CD4-positive, alpha-beta T cell treated with Interleukin-17A for 4 hours (primary cell): ENCODE data around the gene SULT2B1.

Source experiments
- DNase-seq: peaks from one replicate; pipeline ENCODE4 v3.0.0-alpha.2; 2020; ENCODE audit warnings: mixed read lengths

SULT2B1 gene

DNA sequence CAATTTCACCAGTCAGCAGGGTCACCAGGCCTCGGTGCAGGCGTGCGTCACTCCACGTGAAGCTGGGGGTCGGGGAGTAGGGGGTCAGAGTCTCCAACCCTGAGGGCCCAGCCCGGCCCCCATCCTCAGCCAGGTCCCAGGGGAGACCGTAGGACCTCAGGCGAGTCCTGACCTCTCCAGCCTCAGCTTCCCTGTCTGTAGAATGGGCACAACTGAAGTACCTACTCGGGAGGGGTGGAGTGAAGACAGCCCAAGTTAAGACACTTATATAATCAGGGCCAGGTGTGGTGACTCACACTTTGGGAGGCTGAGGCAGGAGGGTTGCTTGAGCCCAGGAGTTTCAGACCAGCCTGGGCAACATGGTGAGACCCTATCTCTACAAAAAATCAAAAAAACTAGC lies 51.9 kb downstream of the SULT2B1 start:
- no peak for DNase-seq

DNA sequence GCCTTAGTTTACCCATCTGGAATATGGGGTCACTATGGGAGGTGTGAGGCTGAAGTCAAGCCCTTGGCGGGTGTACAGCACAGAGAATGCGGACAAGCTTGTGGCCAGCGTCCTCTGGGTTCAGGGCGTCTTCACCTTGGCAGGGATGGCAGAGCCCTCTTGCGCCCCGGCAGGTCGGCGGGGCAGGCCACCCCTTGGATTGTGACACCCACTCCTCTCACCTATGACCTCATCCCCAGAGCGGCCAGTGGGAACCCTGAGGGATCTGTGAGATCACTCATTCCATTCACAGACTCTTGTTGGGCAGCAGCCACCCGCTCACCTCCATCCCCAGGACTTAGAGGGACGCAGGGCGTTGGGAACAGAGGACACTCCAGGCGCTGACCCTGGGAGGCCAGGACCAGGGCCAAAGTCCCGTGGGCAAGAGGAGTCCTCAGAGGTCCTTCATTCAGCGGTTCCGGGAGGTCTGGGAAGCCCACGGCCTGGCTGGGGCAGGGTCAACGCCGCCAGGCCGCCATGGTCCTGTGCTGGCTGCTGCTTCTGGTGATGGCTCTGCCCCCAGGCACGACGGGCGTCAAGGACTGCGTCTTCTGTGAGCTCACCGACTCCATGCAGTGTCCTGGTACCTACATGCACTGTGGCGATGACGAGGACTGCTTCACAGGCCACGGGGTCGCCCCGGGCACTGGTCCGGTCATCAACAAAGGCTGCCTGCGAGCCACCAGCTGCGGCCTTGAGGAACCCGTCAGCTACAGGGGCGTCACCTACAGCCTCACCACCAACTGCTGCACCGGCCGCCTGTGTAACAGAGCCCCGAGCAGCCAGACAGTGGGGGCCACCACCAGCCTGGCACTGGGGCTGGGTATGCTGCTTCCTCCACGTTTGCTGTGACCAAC lies 54.7 kb downstream of the SULT2B1 start, which contains the start of gene SPACA4:
Gene SPACA4 (plus strand): TSS at position 280 of the 896 bp plus-strand sequence. CDS start 237 bp downstream, at position 517.
- no peak for DNase-seq

DNA sequence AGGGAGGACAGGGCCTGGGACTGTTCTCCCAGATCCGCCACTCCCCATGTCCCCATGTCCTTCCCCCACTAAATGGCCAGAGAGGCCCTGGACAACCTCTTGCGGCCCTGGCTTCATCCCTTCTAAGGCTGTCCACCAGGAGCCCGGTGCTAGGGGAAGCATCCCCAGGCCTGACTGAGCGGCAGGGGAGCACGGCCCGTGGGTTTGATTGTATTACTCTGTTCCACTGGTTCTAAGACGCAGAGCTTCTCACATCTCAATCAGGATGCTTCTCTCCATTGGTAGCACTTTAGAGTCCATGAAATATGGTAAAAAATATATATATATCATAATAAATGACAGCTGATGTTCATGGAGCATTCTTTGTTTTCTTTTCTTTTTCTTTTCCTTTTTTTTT lies 55.4 kb downstream of the SULT2B1 start:
- DNase-seq: no peak

DNA sequence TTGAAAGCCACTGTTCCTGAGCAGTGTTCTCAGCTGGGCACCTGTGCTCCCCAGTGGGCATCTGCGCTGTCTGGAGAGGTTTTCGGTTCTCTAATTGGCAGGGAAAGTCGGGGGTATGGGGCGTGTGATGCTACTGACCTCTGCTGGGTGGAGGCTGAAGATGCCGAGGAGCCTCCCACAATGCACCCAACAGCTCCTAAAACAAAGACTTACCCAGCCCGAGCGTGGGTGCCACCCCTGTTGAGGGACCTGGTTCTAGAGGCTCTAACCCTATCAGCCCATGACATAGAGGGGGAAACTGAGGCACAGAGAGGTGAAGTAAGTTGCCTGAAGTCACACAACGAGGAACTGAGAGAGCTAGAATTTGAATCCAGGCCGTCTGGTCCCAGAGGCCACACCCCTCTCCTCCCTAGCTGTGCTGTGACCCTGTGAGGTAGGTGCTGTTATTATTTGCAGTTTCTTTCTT lies 56.9 kb downstream of the SULT2B1 start:
- DNase-seq: peak; percentile 75

DNA sequence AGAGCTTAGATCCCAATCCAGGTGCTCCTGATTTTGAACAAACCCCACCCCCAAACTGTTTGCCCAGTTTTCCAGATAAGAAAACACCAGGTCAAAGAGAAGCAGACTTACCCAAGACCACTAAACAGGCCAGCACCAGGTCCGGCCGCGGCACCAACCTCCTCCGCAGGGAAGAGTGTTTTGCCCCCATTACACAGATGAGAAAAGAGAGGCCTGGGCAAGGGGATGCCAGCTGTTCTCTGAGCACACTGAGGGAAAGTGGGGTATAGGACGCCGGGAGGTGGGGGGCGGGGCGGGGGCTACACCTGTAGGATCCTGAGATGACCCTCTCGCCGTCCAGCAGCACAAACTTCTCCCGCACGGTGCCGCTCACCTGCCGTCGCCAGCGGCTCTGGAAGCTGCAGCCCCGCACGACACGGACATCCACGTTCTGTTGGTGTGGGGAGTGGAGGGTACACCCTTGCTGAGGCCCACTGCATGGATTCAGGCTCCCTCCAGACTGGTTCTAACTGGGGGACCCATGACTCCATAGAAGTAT lies 57.7 kb downstream of the SULT2B1 start:
- DNase-seq: no peak

DNA sequence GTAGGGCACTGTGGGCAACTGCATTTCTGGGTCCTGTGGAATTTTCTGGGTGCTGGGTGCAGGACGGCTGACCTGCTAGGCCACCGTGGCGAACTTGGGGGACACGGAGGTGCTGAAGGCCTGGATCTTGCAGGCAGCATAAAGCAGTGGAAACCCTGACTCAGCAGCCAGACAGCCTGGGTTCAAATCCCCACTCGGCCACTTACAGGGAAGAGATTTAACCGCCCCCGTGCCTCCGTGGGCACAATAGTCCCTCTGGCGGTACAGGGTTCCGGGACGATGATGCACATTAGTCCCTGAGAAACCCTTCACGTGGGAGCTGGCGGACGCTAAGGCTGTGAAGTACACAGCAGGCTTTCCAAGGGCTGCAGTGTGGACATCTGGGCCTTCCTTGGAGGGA lies 59.9 kb downstream of the SULT2B1 start:
- no peak for DNase-seq

DNA sequence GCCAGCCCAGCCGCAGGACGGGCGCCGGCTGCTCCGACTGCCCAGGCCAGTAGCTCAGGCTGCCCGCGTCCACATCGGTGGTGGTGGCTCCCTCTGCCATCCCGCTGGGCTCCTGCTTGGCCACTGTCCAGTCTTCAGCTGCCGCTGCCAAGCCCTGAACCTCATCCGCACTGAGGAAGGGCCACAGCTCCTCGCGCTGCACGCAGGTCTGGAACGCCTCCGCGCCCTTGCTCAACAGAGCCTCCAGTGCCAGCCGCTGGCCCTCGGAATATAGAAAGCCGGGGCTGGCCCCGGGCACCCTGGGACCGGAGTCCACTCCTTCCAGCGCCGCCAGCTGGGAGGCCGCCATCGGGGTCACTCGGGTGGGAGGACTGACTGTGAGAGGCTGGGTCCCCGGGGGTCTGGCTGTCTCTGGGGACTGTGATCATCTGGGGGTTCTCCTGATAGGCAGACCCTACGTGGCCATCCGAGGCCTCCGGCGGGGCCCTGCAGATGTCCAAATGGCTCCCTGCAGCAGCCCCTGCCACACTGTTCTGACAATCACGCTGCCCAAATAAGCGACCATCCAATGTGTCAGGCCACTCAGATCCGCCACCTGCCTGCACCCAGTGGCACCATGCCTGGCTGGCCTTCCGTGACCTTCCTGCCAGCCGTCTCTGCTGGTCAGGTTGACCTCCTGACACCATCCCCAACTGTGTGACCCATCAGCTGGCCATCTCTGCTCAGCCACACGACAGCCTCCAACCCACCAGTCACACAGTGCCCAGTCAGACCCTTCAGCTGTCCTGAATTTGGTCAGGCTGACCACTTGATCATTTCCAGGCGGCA lies 61.3 kb downstream of the SULT2B1 start:
- no peak for DNase-seq

DNA sequence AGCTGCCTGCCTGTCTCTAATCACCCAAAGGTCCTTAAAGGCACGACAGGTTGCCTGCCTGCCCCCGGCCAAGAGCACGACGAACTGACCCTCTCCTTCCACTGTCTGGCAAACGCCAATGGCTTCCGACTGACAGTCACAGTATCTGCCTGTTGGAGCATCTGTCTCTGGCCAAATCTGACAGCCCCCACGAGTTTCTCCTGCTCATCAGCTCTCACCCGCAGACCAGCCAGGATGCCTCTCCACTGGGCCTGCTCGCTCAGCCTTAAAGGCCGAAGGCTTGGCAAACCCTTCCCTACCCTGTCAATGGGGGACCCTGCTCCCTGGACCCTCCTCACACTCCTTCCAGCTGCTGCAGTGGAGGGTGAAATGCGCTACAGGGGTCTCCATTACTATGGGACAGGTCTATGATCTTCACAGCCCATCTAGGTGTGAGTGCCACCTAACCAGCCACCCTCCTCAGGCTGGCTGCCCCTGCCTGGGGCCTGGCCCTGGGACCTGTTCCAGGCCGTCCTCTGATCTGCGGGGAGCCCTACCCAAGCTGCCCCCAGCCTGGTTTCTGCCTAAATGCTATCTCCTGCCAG lies 62.0 kb downstream of the SULT2B1 start:
- DNase-seq: no peak

DNA sequence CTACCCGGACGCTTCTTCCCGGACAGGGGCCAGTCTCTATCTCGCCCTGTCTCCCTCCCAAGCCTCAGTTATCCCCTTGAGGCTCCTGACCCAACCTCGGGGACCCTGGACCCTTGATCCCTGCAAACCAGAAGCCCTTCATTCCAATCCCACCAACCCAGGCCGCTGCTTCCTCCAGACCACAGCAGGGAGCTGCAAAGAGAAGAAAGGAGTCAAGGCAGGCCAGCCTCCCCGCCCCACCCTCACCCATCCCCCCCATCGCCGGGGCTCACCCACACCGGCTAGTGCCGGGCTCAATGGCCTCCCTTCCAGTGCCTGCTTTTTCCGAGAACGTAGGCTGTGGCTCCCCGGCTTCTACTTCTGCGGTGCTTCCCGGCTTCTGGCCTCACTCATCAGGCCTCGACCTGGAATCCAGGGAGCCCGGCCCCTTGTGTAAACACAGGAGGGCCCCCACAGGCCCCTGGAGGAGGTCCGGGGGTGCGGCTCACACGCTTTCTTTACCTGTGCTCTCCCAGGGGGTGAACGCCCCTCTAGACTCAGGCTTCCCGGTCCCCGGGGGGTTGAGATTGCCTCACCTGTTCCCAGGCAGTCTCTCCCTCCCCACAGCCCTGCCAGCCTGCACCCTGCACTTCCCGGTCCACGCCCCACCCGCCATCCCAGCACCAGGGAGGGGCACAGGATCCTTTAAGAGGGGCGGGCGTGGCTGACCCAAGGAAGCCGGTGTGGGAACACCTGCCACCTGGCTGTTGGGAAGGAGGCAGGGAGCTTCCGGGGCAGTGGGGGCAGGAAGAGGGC lies 62.7 kb downstream of the SULT2B1 start, which contains the start of gene FAM83E:
Gene FAM83E (minus strand): TSS at position 641 of the 795 bp plus-strand sequence. CDS start 1,704 bp downstream, outside the sequence.
- DNase-seq: no peak

DNA sequence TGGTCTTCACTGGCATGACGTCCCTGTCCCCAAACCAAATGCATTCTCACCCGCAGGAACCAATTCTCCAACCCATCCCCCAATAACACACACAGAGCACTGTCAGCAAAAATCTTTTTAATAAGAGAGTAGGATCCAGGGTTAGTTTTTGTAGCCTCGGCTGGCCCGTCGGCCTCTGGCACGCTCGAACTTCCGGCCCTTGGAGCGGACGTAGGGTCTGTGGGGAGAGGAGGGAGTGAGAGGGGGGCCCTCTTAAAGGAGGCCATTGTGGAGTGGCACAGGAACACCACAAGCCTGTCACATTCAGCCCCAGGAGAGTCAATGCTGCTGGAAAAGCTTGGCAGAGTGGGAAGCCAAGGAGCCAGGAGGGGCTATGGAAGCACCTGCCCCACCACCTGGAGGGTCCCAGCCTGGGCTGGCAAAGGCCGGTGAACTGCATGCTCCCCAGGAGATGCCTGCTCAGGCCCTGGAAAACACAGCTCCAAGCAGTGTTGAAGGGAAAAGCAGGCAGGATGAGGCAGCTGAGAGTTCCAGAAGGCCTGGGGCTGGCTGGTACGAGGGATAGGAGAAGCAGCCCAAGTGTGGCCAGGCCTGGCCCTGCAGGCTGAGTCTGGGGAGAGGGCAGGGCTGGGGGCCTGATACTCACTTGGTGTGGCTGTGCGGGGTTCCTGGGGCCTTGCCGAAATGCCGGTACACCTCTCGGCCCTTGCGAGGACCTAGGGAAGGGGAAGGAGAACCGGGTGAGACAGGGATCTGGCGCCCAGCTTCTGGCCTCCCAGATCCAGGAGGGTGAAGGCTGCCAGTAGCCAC lies 63.5 kb downstream of the SULT2B1 start:
- DNase-seq: no peak

DNA sequence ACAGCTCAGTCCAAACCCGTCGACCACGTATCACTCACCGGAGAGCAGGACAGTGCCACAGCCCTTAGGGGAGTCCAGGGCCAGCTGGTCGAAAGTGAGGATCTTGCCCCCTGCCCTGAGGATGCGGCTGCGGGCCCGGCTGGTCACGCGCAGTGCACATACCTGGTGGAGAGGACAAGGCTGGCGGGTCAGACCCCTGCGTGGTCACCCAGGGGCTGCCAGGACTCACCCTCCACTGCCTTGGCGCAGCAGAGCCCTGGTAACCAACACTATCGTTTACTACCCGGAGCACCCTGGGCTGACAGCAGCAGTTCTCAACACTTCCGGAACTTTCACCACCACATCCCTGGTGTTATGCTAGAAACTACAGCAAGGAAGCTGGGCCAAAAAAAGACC lies 64.1 kb downstream of the SULT2B1 start:
- DNase-seq: no peak

DNA sequence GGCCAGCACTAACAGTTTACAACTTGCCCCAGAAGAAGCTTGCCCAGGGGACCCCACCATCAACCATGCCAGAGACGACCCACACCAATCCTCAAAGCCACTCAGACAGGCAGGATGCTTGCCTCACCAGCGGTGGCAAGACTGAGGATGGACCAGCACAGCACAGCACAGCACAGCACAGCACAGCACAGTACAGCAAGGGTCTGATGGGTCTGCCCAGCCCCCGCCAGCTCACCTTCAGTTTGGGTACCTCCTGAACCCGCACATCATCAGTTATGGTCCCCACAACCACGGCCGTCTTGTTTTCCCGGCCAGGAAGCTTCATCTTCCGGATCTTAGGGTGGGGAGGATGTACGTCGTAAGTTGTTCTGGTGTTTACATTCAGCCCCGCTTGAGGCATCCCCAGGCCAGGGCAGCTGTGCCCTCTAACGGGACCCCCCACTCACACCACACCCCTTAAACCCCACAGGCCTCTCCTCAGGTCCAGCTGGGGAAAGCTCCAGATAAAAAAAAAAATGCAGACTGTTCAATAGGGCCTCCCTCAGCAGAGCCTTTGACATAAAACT lies 64.6 kb downstream of the SULT2B1 start:
- DNase-seq: no peak

DNA sequence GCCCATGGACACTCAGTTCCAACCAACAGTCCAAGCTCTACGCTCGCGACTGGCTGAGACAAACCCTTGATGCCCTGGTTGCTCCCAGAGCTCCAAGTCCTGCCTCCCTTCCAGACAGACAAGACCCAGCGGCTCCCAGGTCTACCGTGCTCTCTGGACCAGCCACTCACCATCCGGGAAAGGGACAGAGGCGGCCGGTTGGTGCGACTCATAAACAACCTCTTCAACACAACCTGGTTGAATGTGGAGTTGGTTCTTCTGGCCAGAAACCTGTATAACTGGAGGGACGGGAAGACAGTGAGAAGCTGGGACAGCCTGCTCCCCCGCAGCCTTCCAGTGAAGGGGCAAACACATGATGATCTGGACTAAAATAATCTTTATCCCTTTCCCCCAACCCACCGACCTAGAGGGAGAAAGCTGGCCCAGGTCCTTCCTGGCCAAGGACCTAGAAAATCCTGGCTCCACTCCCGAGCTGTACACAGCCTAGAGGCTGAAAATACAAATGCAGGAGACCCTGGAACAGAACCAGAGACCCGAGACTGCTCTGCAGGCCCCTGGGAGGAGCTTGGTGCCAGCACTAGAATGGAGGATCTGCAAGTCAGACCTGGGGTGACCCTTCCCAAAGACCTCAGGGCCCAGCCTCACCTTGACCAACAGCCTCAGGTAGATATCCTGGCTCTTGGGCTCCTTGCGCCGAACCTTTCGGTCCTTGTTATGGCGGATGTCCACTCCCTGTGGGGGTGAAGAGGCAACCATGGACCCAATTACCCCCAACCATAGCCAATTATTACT lies 65.4 kb downstream of the SULT2B1 start:
- no peak for DNase-seq

DNA sequence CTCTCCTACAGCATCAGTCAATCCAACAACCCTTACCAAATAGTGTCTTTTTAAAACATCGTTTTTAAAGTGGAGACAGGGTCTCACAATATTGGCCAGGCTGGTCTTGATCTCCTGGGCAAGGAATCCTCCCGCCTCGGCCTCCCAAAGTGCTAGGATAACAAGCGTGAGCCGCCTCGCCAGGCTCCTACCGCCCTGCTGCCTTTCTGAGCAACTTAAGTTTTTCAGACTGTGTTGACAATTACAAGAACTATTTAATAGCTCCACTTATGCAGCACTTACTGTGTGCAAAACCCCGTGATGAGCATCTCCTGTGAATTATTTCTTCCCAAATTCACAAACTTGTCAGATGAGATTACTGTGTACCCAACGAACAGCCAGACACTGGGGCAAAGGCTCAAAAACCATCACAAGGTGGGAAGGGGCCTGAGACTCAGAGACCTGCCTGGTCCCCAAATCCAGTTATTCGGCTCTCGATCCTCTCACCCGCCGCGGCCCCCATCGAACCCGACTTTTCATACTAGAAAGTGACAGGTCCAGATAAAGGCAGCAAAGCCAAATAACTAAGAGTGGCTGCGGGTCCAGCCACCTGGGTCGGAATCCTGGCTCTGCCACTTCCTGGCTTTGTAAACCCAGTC lies 66.4 kb downstream of the SULT2B1 start:
- no peak for DNase-seq

DNA sequence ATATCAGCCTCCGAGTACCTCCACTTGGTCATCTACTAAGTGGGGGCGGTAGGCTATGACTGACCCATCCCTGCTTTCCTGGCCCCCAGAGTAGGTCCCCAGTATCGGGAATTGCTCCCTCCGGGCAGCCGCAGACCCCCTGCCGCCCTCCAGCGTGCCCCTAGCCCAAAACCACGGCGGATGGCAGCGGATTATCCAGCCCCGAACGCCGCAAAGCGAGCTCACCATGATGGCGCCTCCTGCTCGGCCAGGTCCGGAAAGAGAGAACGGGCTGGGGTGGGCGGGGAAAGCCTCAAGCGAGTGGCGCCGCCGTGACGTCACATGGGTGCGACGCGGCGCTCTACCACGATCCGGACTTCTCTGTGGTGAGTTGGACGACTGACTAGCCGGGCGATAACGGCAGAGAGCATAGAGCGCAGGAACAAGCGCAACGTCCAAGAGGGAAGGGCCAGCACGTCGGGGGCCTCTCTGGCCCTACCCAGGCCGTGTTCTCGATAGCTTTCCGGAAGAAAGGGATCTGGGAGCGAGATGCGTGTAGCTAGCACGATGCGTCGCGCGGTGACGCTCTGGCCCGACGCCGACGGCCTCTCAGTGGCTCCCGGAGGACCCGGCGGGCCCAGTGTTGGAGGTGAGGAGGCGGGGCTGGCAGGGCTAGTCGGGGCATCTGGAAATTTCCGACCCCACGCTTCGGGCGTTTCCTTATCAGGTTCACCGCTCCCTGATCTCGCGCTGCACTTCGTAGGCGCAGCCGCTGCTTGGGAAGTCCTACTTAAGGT lies 67.1 kb downstream of the SULT2B1 start, which contains the start of the genes RPL18 and SPHK2:
Gene RPL18 (minus strand): TSS at position 263 of the 776 bp plus-strand sequence. CDS start 35 bp downstream, at position 228.
Gene SPHK2 (plus strand): TSS at position 591 of the 776 bp plus-strand sequence. CDS start 1,009 bp downstream, outside the sequence.
- peak; percentile 97 for DNase-seq

DNA sequence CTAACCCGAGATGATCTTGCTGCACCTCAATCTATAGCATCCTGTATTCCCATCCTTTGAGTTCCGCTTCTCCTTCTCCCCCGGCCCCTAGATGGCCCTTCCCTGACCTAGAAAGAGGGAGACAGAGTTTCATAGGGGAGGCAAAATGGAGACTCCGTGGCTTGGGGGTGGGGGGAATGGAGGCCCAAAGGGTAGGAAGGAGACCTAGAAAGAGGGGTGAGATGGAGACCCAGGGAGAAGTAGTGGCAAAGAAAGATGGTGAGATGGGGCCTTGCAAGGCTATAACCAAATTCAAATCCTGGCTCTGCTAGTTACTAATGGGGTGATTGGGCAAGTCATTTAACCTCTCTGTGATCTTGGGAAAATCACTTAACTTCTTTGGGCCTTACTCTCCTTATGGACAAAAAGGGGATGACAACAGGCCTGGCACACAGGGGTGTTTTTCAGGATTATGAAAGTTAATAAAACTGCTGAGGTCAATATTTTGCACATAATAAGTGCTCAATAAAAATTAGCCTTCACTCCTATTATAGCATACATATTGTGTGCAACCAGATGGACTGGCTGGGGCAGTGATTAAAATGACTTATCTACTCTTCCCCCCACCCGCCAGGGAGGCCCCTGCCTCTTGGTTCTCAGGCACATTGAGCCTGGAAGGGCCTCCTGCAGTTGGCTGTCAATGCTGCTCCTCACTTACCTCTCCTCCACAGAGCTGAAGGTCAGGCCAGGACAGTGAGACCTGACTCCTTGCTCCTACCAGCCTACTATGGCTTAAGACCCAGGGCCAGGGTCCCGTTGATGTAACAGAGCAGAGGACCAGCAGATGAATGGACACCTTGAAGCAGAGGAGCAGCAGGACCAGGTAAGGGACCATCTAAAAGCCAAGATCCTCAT lies 68.0 kb downstream of the SULT2B1 start:
- no peak for DNase-seq

DNA sequence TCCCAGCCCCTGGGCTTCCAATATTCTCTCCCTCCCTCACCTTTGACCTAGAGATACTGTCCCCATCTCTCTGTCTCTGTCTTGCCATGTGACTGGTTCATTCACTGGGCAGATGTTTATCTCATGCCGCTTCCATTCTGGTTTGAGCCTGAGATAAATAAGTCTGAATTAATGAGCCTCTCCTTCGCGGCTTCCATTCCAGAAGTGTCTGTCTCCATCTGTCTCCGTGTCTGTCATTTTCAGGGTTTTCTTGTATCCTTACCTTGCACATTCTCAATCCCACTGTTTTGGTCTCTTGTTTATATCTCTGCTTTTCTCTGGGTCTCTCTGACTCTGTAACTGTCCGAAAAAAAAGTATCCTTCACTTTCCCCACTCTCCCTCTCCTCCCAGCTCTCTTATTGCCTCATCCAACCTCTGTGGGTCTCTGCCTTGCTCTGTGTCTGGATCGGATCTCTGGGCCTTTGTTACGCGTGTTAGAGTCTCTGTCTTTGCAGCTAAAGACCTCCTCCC lies 71.6 kb downstream of the SULT2B1 start:
- DNase-seq: no peak
